Kidney epithelial cell (primary cell): ENCODE measurements around the gene ANK3. TPM values are rescaled to one million over a fixed set of nuclear protein-coding genes. Genes with fewer than 3 reads are reported as not detected.

Experiments used
- DNase-seq: peaks from one replicate; pipeline ENCODE4 v3.0.0-alpha.2; 2010; ENCODE audit warnings: low read depth
- H3K27me3 ChIP-seq: 2 replicates; pipeline ENCODE4 v1.6.0; 2011; ENCODE audit warnings: low read length; ENCODE audit not compliant: control insufficient read depth, insufficient read depth
- H3K36me3 ChIP-seq: 2 replicates; pipeline ENCODE4 v1.5.1; 2011; ENCODE audit warnings: low read length; ENCODE audit not compliant: control insufficient read depth, insufficient read depth
- H3K4me3 ChIP-seq: 2 replicates; pipeline ENCODE4 v1.5.1; 2011; ENCODE audit warnings: low read depth, mild to moderate bottlenecking, control low read depth, low read length
- total RNA-seq: library from RNA; depleted of rRNA; stranded (reverse); fragments of >200 nt; gene quantifications from 2 replicates; pipeline ENCODE4 v1.2.3, GENCODE V29; 2015
- TF ChIP-seq, protein P1 (sequence below): IDR thresholded peaks from 2 replicates; pipeline ENCODE4 v1.5.1; 2011; ENCODE audit warnings: mild to moderate bottlenecking, moderate library complexity, low read length, control low read depth, inconsistent platforms; ENCODE audit not compliant: insufficient read depth, poor library complexity, severe bottlenecking

Gene ANK3
- total RNA-seq, 1 donor from 2014 or later = 14.8 TPM

DNA sequence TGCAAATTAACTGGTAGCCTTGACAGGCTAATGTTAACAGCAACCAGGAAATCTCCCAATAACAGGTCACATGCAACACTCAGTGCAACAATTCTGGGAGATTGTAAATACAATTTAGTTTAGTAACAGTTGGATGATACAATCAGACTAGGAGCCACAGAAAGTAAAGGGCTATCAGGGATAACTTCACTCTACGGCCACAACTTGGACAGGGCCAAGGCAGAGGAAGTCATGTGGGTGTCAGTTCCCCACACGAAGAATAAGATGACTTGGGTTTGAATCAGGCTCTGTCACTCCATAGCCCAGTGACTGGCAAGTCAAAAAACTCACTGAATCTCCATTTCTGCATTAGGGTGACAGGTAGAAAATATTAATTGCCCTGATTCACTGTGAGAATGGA lies 266.0 kb downstream of the ANK3 start:
- Histone ChIP-seq H3K27me3 (no peaks in the 10 kb centered on the region), H3K4me3 (no peak overlapping the region), H3K36me3 (no peaks in the 10 kb centered on the region)
- TF ChIP-seq, protein P1, sequence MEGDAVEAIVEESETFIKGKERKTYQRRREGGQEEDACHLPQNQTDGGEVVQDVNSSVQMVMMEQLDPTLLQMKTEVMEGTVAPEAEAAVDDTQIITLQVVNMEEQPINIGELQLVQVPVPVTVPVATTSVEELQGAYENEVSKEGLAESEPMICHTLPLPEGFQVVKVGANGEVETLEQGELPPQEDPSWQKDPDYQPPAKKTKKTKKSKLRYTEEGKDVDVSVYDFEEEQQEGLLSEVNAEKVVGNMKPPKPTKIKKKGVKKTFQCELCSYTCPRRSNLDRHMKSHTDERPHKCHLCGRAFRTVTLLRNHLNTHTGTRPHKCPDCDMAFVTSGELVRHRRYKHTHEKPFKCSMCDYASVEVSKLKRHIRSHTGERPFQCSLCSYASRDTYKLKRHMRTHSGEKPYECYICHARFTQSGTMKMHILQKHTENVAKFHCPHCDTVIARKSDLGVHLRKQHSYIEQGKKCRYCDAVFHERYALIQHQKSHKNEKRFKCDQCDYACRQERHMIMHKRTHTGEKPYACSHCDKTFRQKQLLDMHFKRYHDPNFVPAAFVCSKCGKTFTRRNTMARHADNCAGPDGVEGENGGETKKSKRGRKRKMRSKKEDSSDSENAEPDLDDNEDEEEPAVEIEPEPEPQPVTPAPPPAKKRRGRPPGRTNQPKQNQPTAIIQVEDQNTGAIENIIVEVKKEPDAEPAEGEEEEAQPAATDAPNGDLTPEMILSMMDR = no peak
- no peak for DNase-seq

GRCh38 chr10:60123172-60123571 lies 266.5 kb downstream of the ANK3 start:
- no peaks in the 10 kb centered on the region for H3K36me3 ChIP-seq
- DNase-seq = peak; percentile 84
- H3K4me3 ChIP-seq = no peak overlapping the region
- TF ChIP-seq, protein P1 = no peak
- no peaks in the 10 kb centered on the region for H3K27me3 ChIP-seq

DNA sequence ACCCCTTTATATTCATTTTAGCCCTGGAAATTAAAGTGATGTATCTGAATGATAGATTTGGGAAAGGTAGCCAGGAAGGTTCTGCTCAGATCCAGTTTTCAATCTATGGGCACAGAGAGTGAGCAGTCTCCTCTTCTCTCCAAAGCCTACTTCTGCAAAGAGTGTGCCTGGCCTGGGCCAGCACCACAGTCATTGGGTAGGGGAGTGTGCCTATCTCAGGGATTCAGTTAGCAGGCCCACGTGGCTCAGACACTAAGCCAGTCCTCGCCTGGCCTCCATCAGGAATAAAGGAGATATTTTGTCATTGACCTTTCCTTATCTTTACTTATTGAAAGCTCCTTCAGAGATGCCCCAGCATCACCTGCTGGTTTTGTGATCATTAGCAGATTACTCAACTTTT lies 267.5 kb downstream of the ANK3 start:
- no peaks in the 10 kb centered on the region for H3K36me3 ChIP-seq
- DNase-seq = no peak
- H3K4me3 ChIP-seq = no peak overlapping the region
- H3K27me3 ChIP-seq = no peaks in the 10 kb centered on the region
- TF ChIP-seq, protein P1 = no peak

- TF ChIP-seq, protein P1 = peak; percentile 62
- H3K36me3 ChIP-seq = no peaks in the 10 kb centered on the region
- no peaks in the 10 kb centered on the region for H3K27me3 ChIP-seq
- DNase-seq = peak; percentile 26
- H3K4me3 ChIP-seq = no peak overlapping the region
Observed at GRCh38 chr10:60114765-60115586, 274.7 kb downstream of the ANK3 start.

DNA sequence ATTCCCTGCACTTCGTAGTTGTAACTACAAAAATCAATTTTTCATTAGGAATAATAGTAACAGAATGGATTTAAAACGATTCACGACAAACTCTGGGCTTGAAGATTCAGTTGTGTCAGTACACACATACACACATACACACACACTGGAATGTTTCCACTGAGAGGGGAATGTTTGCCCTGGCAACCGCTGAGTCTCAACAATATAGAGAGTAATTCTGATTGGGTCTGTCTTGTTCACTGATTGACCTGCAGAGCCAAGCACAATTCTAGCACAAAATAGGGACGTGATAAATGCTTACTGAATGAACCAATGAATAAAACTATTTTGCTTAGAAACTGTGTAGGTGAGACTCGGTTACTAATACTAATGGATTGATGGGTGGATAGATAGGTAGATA lies 278.9 kb downstream of the ANK3 start:
- Histone ChIP-seq H3K36me3 (no peaks in the 10 kb centered on the region), H3K27me3 (no peaks in the 10 kb centered on the region), H3K4me3 (no peak overlapping the region)
- no peak for DNase-seq
- TF ChIP-seq, protein P1 = no peak
